Endothelial cell of umbilical vein (primary cell): Measurements from ENCODE around the gene IGF2R. TPM values are rescaled to one million over a fixed set of nuclear protein-coding genes. Genes with fewer than 3 reads are reported as not detected.

ENCODE experiments used
- BruUV-seq: library from RNA; stranded (reverse); fragments of 400-500 nt; replicated peaks from 2 replicates; lab custom pipeline; 2021; lab: Mats Ljungman, UMichigan
- CTCF ChIA-PET: fragments of 300-600, 350-600 bp; sonication (Branson Sonifier 250); formaldehyde crosslinking; loops from one replicate; lab custom pipeline; 2021; ENCODE audit warnings: antibody characterized with exemption, inconsistent platforms; lab: Charles Lee
- POLR2A ChIA-PET: fragments of 300-600, 350-600 bp; sonication (Branson Sonifier 250); formaldehyde crosslinking; loops from one replicate; lab custom pipeline; 2021; ENCODE audit warnings: antibody characterized with exemption, inconsistent platforms; lab: Charles Lee
- DNase-seq: peaks from one replicate; pipeline ENCODE4 v3.0.0-alpha.2; 2011; ENCODE audit warnings: low read depth, low spot score
- FAIRE-seq: peaks from 2 replicates; lab custom pipeline; 2011; peaks lifted over from hg19 to GRCh38; lab: Jason Lieb, UNC
- H2AFZ ChIP-seq: 2 replicates; pipeline ENCODE4 v1.6.0; 2012; ENCODE audit warnings: low read depth, low read length, control low read depth, inconsistent platforms
- H3K27ac ChIP-seq: 2 replicates; pipeline ENCODE4 v1.5.1; 2011; ENCODE audit warnings: low read depth, mild to moderate bottlenecking, control low read depth, low read length, moderate library complexity; ENCODE audit not compliant: insufficient read depth
- H3K27me3 ChIP-seq, 2 experiments: 2 replicates each; pipeline versions ENCODE4 v1.6.0 to v1.6.1; 2011; ENCODE audit warnings: low read length in 2 of 2, mixed read lengths in 1 of 2; ENCODE audit not compliant: control insufficient read depth in 2 of 2, insufficient read depth in 2 of 2
- H3K36me3 ChIP-seq, 2 experiments: 2 replicates in 1 of 2; 3 replicates in 1 of 2; pipeline ENCODE4 v1.5.1; 2011; ENCODE audit warnings: low read length in 2 of 2, mild to moderate bottlenecking in 1 of 2, moderate library complexity in 1 of 2; ENCODE audit not compliant: control insufficient read depth in 2 of 2, insufficient read depth in 2 of 2; ENCODE audit errors: extremely low read depth in 1 of 2
- H3K4me1 ChIP-seq: 3 replicates; pipeline ENCODE4 v1.5.1; 2011; ENCODE audit warnings: mild to moderate bottlenecking, low read length; ENCODE audit not compliant: control insufficient read depth, insufficient read depth; ENCODE audit errors: extremely low read depth
- H3K4me2 ChIP-seq: 2 replicates; pipeline ENCODE4 v1.6.1; 2011; ENCODE audit warnings: low read length, control low read depth, mixed read lengths; ENCODE audit not compliant: insufficient read depth
- H3K4me3 ChIP-seq, 3 experiments: fragments of 200-600 bp in 1 of 3; sonication (generic), shearing (Covaris generic) in 1 of 3; replicated peaks in 1 of 3; 2 replicates each; pipeline ENCODE4 v1.5.1; 2011 to 2016; ENCODE audit warnings: control low read depth in 3 of 3, low read length in 3 of 3, mild to moderate bottlenecking in 2 of 3, inconsistent platforms in 1 of 3, low read depth in 1 of 3, moderate library complexity in 1 of 3; ENCODE audit not compliant: insufficient read depth in 1 of 3
- H3K79me2 ChIP-seq: 2 replicates; pipeline ENCODE4 v1.6.0; 2012; ENCODE audit warnings: low read length, inconsistent platforms; ENCODE audit not compliant: control insufficient read depth, insufficient read depth
- H3K9ac ChIP-seq: replicated peaks from 2 replicates; pipeline ENCODE3; 2011; ENCODE audit warnings: low read length, control low read depth; ENCODE audit not compliant: insufficient read depth; ENCODE audit errors: extremely low read depth
- H3K9me1 ChIP-seq: replicated peaks from 3 replicates; pipeline ENCODE4 v1.6.0; 2011; ENCODE audit warnings: mild to moderate bottlenecking, low read length; ENCODE audit not compliant: control insufficient read depth, insufficient read depth; ENCODE audit errors: extremely low read depth
- H3K9me3 ChIP-seq: replicated peaks from 2 replicates; pipeline ENCODE4 v1.5.1; 2012; ENCODE audit warnings: low read length, inconsistent platforms; ENCODE audit not compliant: control insufficient read depth, insufficient read depth
- H4K20me1 ChIP-seq: replicated peaks from 2 replicates; pipeline ENCODE3; 2011; ENCODE audit warnings: mild to moderate bottlenecking, low read length; ENCODE audit not compliant: control insufficient read depth, insufficient read depth; ENCODE audit errors: extremely low read depth
- CTCF ChIP-seq, 2 donors: IDR thresholded peaks; 1 replicate in 1 of 2; 2 replicates in 1 of 2; pipeline ENCODE4 v1.5.1; 2011; ENCODE audit warnings: low read length in 2 of 2, mild to moderate bottlenecking in 2 of 2, moderate library complexity in 2 of 2, control low read depth in 1 of 2, inconsistent platforms in 1 of 2, low read depth in 1 of 2; ENCODE audit not compliant: insufficient read depth in 1 of 2; ENCODE audit errors: extremely low read depth in 1 of 2
- EZH2 ChIP-seq: IDR thresholded peaks from 2 replicates; pipeline ENCODE4 v1.6.1; 2012; ENCODE audit warnings: borderline replicate concordance, low read depth, mild to moderate bottlenecking, moderate library complexity, low read length, inconsistent platforms; ENCODE audit not compliant: severe bottlenecking
- FOS ChIP-seq: IDR thresholded peaks from 2 replicates; pipeline ENCODE4 v1.6.1; 2011; ENCODE audit warnings: mild to moderate bottlenecking, low read length, moderate library complexity, borderline replicate concordance; ENCODE audit not compliant: insufficient read depth
- GATA2 ChIP-seq: IDR thresholded peaks from 2 replicates; pipeline ENCODE4 v1.7.0; 2011; ENCODE audit warnings: low read depth, mild to moderate bottlenecking, moderate library complexity, mixed read lengths, low read length; ENCODE audit not compliant: insufficient read length, insufficient read depth
- JUN ChIP-seq: IDR thresholded peaks from 2 replicates; pipeline ENCODE4 v1.6.1; 2011; ENCODE audit warnings: borderline replicate concordance, low read depth; ENCODE audit not compliant: insufficient read length, insufficient read depth
- MAX ChIP-seq: IDR thresholded peaks from 2 replicates; pipeline ENCODE4 v1.6.1; 2011; ENCODE audit not compliant: insufficient read depth, insufficient read length
- MYC ChIP-seq: IDR thresholded peaks from one replicate; pipeline ENCODE4 v1.6.1; 2011; ENCODE audit warnings: mild to moderate bottlenecking, low read depth, low read length
- POLR2A ChIP-seq: IDR thresholded peaks from 2 replicates; pipeline ENCODE4 v1.6.1; 2012; ENCODE audit warnings: low read depth, mild to moderate bottlenecking, control low read depth, low read length
- POLR2AphosphoS5 ChIP-seq: IDR thresholded peaks from 2 replicates; pipeline ENCODE4 v1.6.1; 2012; ENCODE audit warnings: low read depth, mild to moderate bottlenecking, control low read depth, low read length, moderate library complexity; ENCODE audit not compliant: insufficient read depth
- dilution Hi-C: fragments of 300-500 bp; cut with MboI; formaldehyde crosslinking; loops from one replicate; pipeline ENCODE4 v1.15.0; 2019; ENCODE audit warnings: low sequenced_read_pairs; ENCODE audit not compliant: extremely low pct_ligation_motif_present
- intact Hi-C: fragments of 100-400 bp; cut with micrococcal nuclease; formaldehyde crosslinking; loops from one replicate; pipeline ENCODE4 v1.10.0; 2022
- polyA plus RNA-seq, 4 experiments: library from polyadenylated mRNA; depleted of rRNA in 3 of 4; stranded (reverse) in 3 of 4; unstranded in 1 of 4; fragments of >200 nt; gene quantifications; 2 replicates each; pipeline versions ENCODE4 v1.2.1 to v1.2.3, GENCODE V29; 2011 to 2012; ENCODE audit warnings: missing spikeins in 1 of 4
- total RNA-seq: library from RNA; stranded (reverse); gene quantifications from 2 replicates; pipeline ENCODE4 v1.2.3, GENCODE V29; 2021

Gene IGF2R
- total and polyA plus RNA-seq, 2 donors (not counting 3 experiments of a cell fraction or from before 2014, with no cell fraction given), result 16.3 to 60.2 TPM

GRCh38 chr6:160065200-160065599 lies 96.3 kb downstream of the IGF2R start:
- no peaks in the 10 kb centered on the region for H4K20me1 ChIP-seq
- intact Hi-C loops (no loop called here), dilution Hi-C loops (no loop called here)
- H3K79me2 ChIP-seq, result no peaks in the 10 kb centered on the region
- no peak for TF ChIP-seq MYC
- no peak for TF ChIP-seq JUN
- no peak for TF ChIP-seq CTCF (IDR thresholded peaks at IDR 0.05; ENCODE audit: extremely low read depth in 1 of 2, insufficient read depth in 1 of 2, low read depth in 1 of 2, low read length in 2 of 2)
- TF ChIP-seq FOS, result no peak
- no peak for TF ChIP-seq MAX
- no peak for TF ChIP-seq GATA2
- TF ChIP-seq EZH2, result no peak
- no peak for TF ChIP-seq POLR2A
- no peak for TF ChIP-seq POLR2AphosphoS5
- no peaks in the 10 kb centered on the region for H3K4me1 ChIP-seq
- FAIRE-seq (no peak), DNase-seq (no peak)
- H3K4me3 ChIP-seq, result no peak overlapping the region
- no TSS peak for BruUV-seq
- POLR2A ChIA-PET, result no interaction called here
- H3K27ac ChIP-seq, result no peak overlapping the region
- H3K36me3 ChIP-seq, result peaks cover 0 to 32% of the 10 kb centered on the region in 2 experiments
- CTCF ChIA-PET, result no interaction called here
- no peak overlapping the region for H3K4me2 ChIP-seq
- no peak overlapping the region for H3K9ac ChIP-seq
- H2AFZ ChIP-seq, result no peak overlapping the region
- H3K9me1 ChIP-seq, result no peaks in the 10 kb centered on the region
- H3K9me3 ChIP-seq, result no peaks in the 10 kb centered on the region
- H3K27me3 ChIP-seq, result no peaks in the 10 kb centered on the region
